ENCODE measurements around the gene RASD2.

DNA sequence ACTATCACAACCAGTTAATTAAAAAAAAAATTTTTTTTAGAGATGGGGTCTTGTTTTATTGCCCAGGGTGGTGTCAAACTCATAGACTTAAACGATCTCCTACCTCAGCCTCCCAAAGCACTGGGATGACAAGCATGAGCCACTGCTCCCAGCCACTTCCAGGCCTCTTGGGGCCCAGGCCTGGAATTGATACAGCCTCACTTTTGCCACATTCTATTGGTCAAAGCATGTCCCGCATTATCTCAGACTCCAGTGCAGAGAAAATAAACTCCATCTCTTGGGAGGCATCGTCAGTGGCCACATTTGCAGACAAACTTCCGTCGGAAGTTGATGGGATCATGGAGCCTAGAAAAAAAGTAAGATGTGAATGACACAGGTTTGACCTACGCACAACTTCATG lies 9.4 kb upstream of the RASD2 start:
- TF ChIP-seq CTCF (IDR thresholded peaks at IDR 0.05) (no peak), POLR2A (IDR thresholded peaks at IDR 0.05) (no peak)

Data from Peyer's patch (tissue), 4 donors.